SK-N-MC (cell line): ENCODE measurements around the gene MYRFL.

Experiments used
- EZH2 ChIP-seq: fragments of 200-600 bp; sonication (generic); IDR thresholded peaks from one replicate; pipeline ENCODE4 v1.6.1; 2017; ENCODE audit warnings: antibody characterized with exemption
- FOXP2 ChIP-seq: optimal IDR thresholded peaks from 2 replicates; pipeline ENCODE3; 2011; ENCODE audit warnings: mild to moderate bottlenecking, moderate library complexity; ENCODE audit not compliant: insufficient read depth; ENCODE audit errors: extremely low read length, control extremely low read depth
- POLR2AphosphoS5 ChIP-seq: IDR thresholded peaks from 2 replicates; pipeline ENCODE4 v1.6.1; 2012; ENCODE audit warnings: mild to moderate bottlenecking, low read depth, low read length, borderline replicate concordance

DNA sequence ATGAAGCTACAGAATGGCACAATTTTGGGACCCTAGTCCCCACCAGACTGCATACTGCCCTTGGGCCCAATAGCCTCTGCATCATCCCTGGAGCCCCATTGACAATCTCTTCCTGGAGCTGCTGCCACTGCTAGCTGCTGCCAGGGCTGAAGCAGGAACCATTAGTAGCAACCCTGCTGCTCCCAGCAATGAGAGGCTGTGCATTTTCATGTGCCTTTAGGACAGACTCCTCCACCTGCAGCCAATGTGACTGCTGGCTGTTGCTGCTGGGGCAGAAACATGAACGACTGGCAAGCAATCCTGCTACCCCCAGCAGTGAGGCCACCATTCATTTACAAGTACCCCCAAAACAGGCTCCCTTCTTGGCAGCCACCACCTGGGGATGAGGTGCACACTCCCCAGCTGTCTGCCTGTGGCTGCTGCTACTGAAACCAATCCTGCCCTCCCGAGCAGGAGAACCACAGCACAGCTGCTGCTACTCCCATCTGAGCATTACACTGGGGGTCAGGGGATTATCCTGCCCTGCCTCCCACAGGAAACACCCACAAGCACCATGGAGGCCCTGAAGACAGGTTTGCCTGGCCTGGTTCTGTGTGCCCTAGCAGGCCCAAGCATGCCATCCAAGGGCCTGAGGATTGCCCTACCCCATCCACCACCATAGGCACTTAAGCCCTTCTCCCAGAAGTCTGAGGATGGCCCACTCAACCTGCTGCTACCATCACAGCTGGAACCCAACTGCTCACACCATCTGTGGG lies 181.0 kb downstream of the MYRFL start:
- TF ChIP-seq EZH2 (no peak), POLR2AphosphoS5 (no peak), FOXP2 (no peak)
